HG02970 (cell line): ENCODE data around the gene SLC5A4.

ENCODE experiments used
- ATAC-seq: cut with Tn5 transposase; IDR thresholded peaks from one replicate; pipeline ENCODE4 v1.9.1; 2021; ENCODE audit warnings: mild to moderate bottlenecking, moderate library complexity, moderate number of reproducible peaks; ENCODE audit not compliant: unreplicated experiment, low FRiP score

SLC5A4 gene

DNA sequence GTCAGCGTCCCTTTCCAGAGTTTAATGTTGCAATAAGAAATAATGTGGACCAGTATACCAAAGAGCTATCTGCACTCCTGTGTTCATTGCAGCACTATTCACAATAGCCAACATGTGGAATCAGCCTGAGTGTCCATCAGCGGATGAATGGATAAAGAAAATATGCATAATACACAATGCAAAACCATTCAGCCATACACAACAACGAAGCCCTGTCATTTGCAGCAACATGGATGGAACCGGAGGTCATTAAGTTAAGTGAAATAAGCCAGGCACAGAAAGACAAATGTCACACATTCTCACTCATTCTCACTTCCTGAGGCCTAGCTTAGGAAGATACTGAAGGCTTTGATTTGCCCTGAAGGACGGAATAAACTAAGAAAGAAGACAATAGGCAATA lies 22.1 kb downstream of the SLC5A4 start:
- no peak for ATAC-seq

GRCh38 chr22:32232191-32232830 lies 22.8 kb downstream of the SLC5A4 start:
- ATAC-seq: no peak

DNA sequence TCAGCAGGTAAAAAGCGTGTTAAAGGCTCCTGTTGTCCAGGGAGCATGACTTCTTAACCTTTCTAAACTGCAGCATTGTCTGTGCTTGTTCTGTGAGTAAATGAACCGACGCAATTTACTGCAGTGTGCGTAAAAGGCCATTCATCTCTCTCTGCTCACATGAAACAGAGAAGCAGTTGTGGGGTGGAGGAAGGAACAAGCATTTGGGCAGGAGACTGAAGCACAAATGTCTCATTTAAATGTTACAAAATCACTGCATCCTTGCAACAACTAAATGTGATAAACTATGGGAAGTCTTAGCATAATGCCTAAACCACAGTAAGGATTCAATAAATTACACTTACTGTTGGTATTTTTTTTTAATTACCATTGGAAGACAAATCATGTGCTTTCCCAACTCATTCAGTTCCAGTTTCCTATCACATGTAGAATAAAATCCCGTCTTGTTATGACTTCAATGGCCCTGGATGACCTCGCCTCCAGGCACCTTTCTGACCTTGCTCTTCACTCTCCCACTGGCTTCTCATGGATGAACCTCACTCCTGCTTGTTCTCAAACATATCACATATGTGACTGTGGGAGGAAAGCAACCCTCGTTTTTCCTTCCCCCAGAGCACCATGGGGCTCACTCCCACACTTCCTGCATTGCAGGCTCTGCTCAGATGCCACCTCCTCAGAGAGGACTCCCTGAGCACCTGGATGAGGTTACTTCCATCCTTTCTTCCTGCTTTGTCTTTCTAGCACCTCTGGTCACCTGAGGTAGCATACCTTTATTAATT lies 28.6 kb downstream of the SLC5A4 start:
- ATAC-seq: no peak

DNA sequence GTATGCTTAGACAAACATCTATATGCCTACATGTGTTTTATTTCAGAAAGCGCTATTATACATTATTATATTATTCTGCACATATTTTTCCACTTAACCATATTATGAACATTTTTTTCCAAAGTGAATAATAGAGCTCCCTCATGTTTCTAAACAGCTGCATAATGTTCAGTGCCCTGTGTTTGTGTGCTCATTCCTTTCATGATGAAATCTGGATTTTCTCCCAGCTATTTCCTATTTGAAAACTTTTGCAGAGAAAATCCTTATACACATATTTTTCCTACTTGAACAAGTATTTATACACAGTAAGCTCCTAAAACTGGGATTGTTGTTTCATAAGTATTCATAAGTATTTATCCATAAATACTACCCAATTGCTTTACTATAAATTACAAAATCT lies 32.2 kb downstream of the SLC5A4 start:
- ATAC-seq: no peak

- ATAC-seq: no peak
Measured at GRCh38 chr22:32219026-32219425, 36.1 kb downstream of the SLC5A4 start.

DNA sequence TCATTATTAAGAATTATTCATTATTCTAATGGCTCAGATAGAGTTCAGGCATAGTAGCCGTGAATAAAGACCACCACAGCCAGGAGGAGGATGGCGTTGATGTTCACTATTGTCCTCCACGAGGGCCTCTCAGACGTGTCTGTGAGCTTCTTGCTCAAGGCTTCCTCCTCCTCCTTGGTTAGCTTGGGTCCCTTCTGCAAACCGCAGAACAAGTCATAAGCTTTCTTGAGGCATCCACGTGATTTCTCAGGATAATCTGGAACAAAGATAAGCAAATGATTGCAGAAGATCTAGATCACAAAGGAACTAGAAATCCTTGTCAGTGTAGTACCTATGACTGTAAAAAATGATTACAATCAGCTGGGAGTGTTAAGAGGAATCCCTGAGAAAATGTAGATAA lies 36.7 kb downstream of the SLC5A4 start:
- ATAC-seq: no peak

DNA sequence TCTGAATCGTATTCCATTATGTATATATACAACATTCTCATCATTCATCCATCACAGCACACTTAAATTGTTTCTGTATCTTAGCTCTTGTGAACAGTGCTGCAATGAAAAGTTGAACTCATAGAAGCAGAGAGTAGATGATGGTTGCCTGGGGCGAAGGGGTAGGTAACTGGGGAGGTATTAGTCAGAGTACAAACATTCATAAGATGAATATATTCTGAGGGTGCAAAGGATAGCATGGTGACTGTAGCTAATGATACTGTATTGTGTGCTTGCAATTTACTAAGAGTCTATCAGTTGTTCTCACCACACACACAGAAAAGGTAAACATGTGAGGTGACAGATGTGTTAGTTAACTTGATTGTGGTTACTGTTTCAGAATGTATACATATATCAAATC lies 37.7 kb downstream of the SLC5A4 start:
- ATAC-seq: no peak

GRCh38 chr22:32216911-32217310 lies 38.2 kb downstream of the SLC5A4 start:
- no peak for ATAC-seq

- no peak for ATAC-seq
Measured at GRCh38 chr22:32211011-32211410, 44.1 kb downstream of the SLC5A4 start.

GRCh38 chr22:32208681-32209080 lies 46.5 kb downstream of the SLC5A4 start:
- ATAC-seq: no peak

DNA sequence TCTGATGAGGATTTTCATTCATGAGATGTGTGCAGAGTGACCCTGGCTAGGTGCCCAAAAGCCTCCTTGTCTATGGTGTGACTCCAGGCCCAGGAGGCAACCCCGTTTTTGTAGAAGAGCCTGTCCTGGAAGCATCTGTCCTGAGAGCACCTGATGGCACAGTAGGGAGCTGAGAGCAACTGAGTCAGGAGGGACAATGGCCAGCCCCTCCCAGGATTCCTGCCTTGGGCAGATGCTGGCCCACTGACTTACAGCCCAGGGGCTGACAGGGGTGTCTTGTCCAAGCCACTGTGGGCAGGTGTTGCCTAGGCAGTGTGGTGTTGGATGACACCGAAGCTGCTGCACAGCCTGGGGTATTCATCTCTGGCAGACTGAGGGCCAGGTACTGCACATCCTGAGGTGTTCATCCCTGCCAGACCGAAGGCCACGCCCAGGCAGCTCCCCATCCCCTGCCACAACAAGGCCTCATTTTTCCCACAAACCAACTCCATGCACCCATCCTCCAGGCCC lies 47.1 kb downstream of the SLC5A4 start:
- ATAC-seq: no peak

DNA sequence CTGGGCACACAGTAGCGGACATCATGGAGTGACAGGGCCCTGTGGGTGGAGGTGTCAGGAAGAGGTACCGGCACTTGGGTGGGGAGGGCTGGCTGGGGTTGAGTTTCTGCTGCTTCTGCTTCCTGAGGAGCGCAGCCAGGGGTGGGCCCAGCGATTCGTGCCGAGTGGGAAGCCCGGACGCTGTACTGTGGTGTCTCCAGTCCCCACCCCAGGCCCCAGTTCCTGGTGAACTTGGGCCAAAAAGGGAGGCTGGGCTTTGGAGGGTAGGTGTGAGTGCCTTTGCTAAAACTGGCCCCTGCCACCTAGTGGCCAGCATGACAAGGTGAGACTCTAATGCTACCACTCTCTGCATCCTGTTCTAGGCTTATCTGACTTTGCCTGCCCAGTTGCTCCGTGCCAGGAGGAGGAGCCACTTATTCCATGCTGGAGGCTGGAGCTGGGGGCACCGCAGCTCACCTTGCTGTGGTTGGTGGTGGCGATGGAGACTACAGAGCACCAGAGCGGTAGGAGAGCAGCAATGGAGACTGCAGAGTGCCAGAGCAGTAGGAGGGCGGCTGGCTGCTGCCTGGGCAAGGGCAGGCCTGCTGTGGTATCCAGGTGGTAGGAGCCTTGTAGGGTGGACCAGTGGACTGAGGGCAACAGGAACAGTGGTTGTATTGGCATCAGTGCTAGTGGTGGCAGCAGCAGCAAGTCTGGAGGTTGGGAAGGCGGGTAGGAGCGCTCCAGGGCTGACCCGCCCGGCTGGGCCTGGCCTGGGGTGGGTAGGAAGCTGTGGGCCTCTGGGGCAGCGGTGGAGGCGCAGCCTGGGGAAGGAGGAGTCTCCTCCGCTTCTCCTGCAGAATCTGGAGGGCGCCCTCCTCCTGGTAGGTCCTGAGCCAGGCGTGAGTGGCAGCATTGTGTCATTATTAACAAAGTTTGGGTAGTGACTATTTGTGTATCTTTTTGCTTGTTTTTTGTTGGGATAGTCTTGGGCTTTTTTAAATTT lies 48.1 kb downstream of the SLC5A4 start:
- ATAC-seq: no peak

- no peak for ATAC-seq
Measured at GRCh38 chr22:32205974-32206773, 49.0 kb downstream of the SLC5A4 start.

DNA sequence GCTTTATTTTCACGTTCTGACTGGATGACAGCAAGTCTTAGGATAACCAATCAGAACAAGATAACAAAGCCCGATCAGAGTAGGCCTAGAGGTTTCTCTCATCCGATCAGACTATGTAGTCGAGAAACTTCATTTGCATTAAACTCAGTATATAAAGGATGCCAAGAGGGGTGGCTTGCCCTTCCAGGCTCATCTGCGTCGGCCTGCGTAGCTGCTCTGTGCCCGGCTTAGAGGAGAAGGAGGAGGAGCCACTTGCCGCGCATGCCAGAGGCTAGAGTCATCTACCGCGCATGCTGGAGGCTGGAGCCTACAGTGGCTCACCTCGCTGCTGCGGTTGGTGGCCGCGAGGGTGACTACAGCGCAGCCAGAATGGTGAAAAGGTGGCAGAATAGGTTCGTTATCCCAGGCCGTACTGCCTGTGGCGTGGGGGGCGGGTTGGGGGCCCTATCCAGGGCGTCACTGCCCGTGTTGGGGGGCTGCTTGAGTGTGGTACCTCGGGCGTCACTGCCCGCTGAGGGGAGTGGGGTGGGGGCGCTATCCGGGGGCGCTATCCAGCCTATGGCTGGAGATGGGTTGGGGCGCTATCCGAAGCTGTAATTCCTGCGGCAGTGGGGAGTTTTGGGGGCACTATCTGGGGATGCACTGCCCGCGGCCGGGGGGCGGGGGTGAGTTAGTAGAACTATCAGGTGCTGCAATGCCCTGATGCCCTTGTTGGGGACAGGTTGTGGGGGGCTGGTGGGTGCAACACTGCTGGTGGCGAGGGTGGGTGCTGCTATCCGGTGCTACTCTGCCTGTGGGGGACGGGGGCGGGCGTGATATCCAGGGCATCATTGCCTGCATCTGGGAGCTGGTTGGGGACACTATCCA lies 50.1 kb downstream of the SLC5A4 start, which contains the start of gene RFPL2:
Gene RFPL2 (minus strand): TSS at position 218 of the 867 bp plus-strand sequence. CDS start 2,622 bp downstream, outside the sequence.
- ATAC-seq: no peak

DNA sequence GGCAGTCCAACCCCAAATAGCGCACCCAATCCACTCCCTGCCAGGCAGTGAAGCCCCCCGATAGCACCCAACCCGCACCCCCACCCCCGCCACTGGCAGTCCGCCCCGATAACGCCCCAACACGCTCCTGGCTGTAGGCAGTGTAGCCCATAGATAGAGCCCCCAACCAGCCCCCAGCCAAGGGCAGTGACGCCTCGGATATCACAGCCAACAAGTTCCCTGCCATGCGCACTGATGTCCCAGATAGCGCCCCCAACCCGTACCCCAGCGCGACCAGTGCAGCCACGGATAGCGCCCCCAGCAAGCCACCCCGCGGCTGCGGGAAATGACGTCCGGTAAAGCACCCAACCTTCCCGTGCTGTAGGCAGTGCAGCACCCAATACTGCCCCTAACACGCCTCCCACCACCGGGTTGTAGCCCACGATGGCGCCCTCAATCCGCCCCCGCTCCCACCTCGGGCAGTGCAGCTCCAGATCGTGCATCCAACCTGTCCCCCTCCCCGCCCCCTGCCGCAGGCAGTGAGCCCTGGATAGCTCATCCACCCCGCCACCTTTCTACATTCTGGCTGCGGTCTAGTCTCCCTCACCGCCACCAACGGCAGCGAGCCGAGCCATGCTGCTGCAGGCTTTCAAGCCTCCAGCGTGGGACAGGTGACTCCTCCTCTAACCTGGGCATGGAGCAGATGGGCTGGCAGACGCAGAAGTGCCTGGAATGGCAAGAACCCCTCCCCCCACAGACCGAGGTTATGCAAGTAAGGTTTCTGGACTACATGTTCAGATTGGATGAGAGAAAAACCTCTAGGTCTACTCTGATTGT lies 50.9 kb downstream of the SLC5A4 start:
- no peak for ATAC-seq

GRCh38 chr22:32203181-32204039 lies 51.7 kb downstream of the SLC5A4 start:
- ATAC-seq: no peak

GRCh38 chr22:32202539-32203180 lies 52.5 kb downstream of the SLC5A4 start:
- ATAC-seq: no peak
